Upper lobe of left lung (tissue), 4 donors: ENCODE results near the gene DIAPH3.

Experiments
- POLR2AphosphoS5 ChIP-seq, 2 donors: sonication (generic); formaldehyde crosslinking; IDR thresholded peaks; one replicate each; pipeline ENCODE4 v1.5.1; 2017; ENCODE audit warnings: antibody characterized with exemption in 2 of 2
- TF ChIP-seq, protein P1 (sequence below), 6 experiments: fragments of 450-650 bp in 4 of 6; fragments of 200-600 bp in 2 of 6; sonication (generic) in 2 of 6; IDR thresholded peaks; one replicate each; pipeline ENCODE4 v1.5.1; 2016 to 2019; ENCODE audit warnings: antibody characterized with exemption in 6 of 6

DNA sequence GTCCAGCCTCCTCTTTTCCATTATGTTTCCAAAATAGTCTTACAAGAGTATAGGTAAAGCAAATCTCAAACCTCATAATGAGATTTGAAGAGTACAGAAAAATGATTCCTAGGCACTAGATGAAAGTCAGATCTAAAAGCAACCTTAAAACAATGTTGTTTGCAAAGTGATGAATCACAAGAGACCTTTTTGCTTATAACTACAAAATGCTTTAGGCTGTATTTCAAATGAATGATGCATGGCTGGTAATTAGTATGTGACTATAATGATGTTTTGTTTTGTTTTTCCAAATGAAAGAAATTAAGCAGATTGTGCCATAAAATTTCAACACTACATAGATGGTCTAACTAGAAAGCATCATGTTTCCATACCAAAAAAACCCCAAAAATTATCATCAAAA is 272.7 kb downstream of the DIAPH3 start:
- TF ChIP-seq POLR2AphosphoS5 (IDR thresholded peaks at IDR 0.05) = no peak
- TF ChIP-seq, protein P1, sequence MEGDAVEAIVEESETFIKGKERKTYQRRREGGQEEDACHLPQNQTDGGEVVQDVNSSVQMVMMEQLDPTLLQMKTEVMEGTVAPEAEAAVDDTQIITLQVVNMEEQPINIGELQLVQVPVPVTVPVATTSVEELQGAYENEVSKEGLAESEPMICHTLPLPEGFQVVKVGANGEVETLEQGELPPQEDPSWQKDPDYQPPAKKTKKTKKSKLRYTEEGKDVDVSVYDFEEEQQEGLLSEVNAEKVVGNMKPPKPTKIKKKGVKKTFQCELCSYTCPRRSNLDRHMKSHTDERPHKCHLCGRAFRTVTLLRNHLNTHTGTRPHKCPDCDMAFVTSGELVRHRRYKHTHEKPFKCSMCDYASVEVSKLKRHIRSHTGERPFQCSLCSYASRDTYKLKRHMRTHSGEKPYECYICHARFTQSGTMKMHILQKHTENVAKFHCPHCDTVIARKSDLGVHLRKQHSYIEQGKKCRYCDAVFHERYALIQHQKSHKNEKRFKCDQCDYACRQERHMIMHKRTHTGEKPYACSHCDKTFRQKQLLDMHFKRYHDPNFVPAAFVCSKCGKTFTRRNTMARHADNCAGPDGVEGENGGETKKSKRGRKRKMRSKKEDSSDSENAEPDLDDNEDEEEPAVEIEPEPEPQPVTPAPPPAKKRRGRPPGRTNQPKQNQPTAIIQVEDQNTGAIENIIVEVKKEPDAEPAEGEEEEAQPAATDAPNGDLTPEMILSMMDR (IDR thresholded peaks at IDR 0.05) = no peak
